Lung (tissue), 12 donors: ENCODE data around the gene MYO3A. TPM values are rescaled to one million over a fixed set of nuclear protein-coding genes. Genes with fewer than 3 reads are reported as not detected.
"Not testable (repeated sequence)": the region's sequence is repeated elsewhere in the genome, so short reads cannot be mapped to it uniquely, and the experiment has no call there.

ENCODE experiments used
- ATAC-seq: fragments of 200-7000 bp; cut with Tn5 transposase; one replicate; pipeline ENCODE4 v1.9.1; 2020; ENCODE audit warnings: moderate number of reproducible peaks; ENCODE audit not compliant: insufficient read depth, low FRiP score
- DNase-seq, 3 donors: peaks; one replicate each; pipeline ENCODE4 v3.0.0-alpha.2; 2013 to 2017
- H3K27ac ChIP-seq, 2 donors: one replicate each; pipeline ENCODE4 v1.5.1; 2013; ENCODE audit warnings: mild to moderate bottlenecking in 2 of 2, moderate library complexity in 2 of 2, control low read depth in 1 of 2, inconsistent platforms in 1 of 2, low read depth in 1 of 2, low read length in 1 of 2
- H3K27me3 ChIP-seq, 3 donors: one replicate each; pipeline ENCODE4 v1.5.1; 2013; ENCODE audit warnings: low read length in 2 of 3; ENCODE audit not compliant: control insufficient read depth in 3 of 3, insufficient read depth in 3 of 3
- H3K36me3 ChIP-seq, 4 donors: one replicate each; pipeline ENCODE4 v1.5.1; 2013; ENCODE audit warnings: low read length in 4 of 4, mild to moderate bottlenecking in 1 of 4, moderate library complexity in 1 of 4; ENCODE audit not compliant: control insufficient read depth in 4 of 4, insufficient read depth in 4 of 4
- H3K4me1 ChIP-seq, 5 donors: one replicate each; pipeline ENCODE4 v1.5.1; 2013; ENCODE audit warnings: low read length in 5 of 5, mild to moderate bottlenecking in 2 of 5, moderate library complexity in 1 of 5; ENCODE audit not compliant: control insufficient read depth in 5 of 5, insufficient read depth in 5 of 5
- H3K4me3 ChIP-seq: one replicate; pipeline ENCODE4 v1.5.1; 2013; ENCODE audit warnings: mild to moderate bottlenecking, control low read depth, moderate library complexity
- H3K9ac ChIP-seq, 2 donors: one replicate each; pipeline ENCODE4 v1.5.1; 2013; ENCODE audit warnings: low read length in 2 of 2, control low read depth in 1 of 2; ENCODE audit not compliant: insufficient read depth in 1 of 2
- H3K9me3 ChIP-seq, 4 donors: one replicate each; pipeline ENCODE4 v1.5.1; 2013; ENCODE audit warnings: low read length in 3 of 4, mild to moderate bottlenecking in 1 of 4, moderate library complexity in 1 of 4; ENCODE audit not compliant: control insufficient read depth in 4 of 4, insufficient read depth in 3 of 4
- CTCF ChIP-seq: IDR thresholded peaks from 2 replicates; pipeline ENCODE4 v1.5.1; 2012; ENCODE audit warnings: mild to moderate bottlenecking; ENCODE audit errors: control extremely low read depth, extremely low read depth
- WGBS, 2 donors: extraction: QIAGEN DNeasy Blood & Tissue Kit; methylation state at CpG; one replicate each; pipeline ENCODE4 v1.1.7; 2013; 5-methylcytosine and 5-hydroxymethylcytosine counted together
- polyA plus RNA-seq, 2 donors: library from polyadenylated mRNA; stranded (reverse); fragments of 200-250 nt; gene quantifications; one replicate each; pipeline ENCODE4 v1.2.1, GENCODE V29; 2013
- total RNA-seq, 2 donors: library from RNA; depleted of rRNA in 1 of 2; stranded (reverse); fragments of >200 nt in 1 of 2; gene quantifications; one replicate each; pipeline ENCODE4 v1.2.1, GENCODE V29; 2014 to 2021
- donor health status: control.
- donor health status: control.
- donor health status: Bipolar disorder and iron deficiency.
- donor health status: healthy.
- donor health status: DM: yes; HTN: yes; CAD: no.

The MYO3A gene
- total and polyA plus RNA-seq, 4 donors: 0.08 to 5.7 (median 0.34) TPM

GRCh38 chr10:26093229-26093628, 159.2 kb downstream of the MYO3A start:
- H3K36me3 ChIP-seq: no peaks in the 10 kb centered on the region
- no peak overlapping the region for H3K9ac ChIP-seq
- no peak overlapping the region for H3K27ac ChIP-seq
- DNase-seq (no peak), ATAC-seq (no peak)
- WGBS, 2 donors: 62 to 74% methylated on average over 1 of the region's 1 CpG
- H3K9me3 ChIP-seq: peaks cover 0 to 2% (median 0%) of the 10 kb centered on the region in 4 donors
- H3K4me3 ChIP-seq: no peak overlapping the region
- peaks cover 0 to 3% (median 0%) of the 10 kb centered on the region in 3 donors for H3K27me3 ChIP-seq
- H3K4me1 ChIP-seq: no peaks in the 10 kb centered on the region
- no peak for TF ChIP-seq CTCF

- Histone ChIP-seq H3K27ac (no peak overlapping the region), H3K27me3 (peaks cover 0 to 3% (median 0%) of the 10 kb centered on the region in 3 donors), H3K4me1 (no peaks in the 10 kb centered on the region), H3K9me3 (peaks cover 0 to 1% (median 0%) of the 10 kb centered on the region in 4 donors), H3K9ac (no peak overlapping the region), H3K4me3 (no peak overlapping the region), H3K36me3 (no peaks in the 10 kb centered on the region)
- no peak for TF ChIP-seq CTCF
- WGBS, 2 donors: 57 to 66% methylated on average over 4 of the region's 4 CpGs
- DNase-seq (no peak), ATAC-seq (no peak)
Measured at GRCh38 chr10:26095781-26096180, 161.8 kb downstream of the MYO3A start.

GRCh38 chr10:26097549-26097948, 163.5 kb downstream of the MYO3A start:
- not testable (repeated sequence) for H3K4me3 ChIP-seq, H3K36me3 ChIP-seq, H3K27me3 ChIP-seq, H3K27ac ChIP-seq, DNase-seq, H3K4me1 ChIP-seq, H3K9ac ChIP-seq, H3K9me3 ChIP-seq, ATAC-seq
- 89 to 90% methylated on average over 1 of the region's 1 CpG for WGBS, 2 donors

- WGBS, 2 donors: 61 to 63% methylated on average over 3 of the region's 3 CpGs
Measured at GRCh38 chr10:26112532-26112931, 178.5 kb downstream of the MYO3A start.

More at GRCh38 chr10:26112532-26112931, 178.5 kb downstream of the MYO3A start:
- Histone ChIP-seq H3K27ac (no peak overlapping the region), H3K9me3 (no peaks in the 10 kb centered on the region), H3K9ac (no peak overlapping the region), H3K4me1 (no peaks in the 10 kb centered on the region), H3K4me3 (no peak overlapping the region), H3K27me3 (no peaks in the 10 kb centered on the region), H3K36me3 (no peaks in the 10 kb centered on the region)
- DNase-seq: no peak
- no peak for ATAC-seq
- no peak for TF ChIP-seq CTCF
